HEK293T (cell line): ENCODE data around the gene POLDIP3.
"Not testable (repeated sequence)": the region's sequence is repeated elsewhere in the genome, so short reads cannot be mapped to it uniquely, and the experiment has no call there.

Source experiments
- ARNT ChIP-seq: fragments of 450-650 bp; IDR thresholded peaks from 2 replicates; pipeline ENCODE4 v1.6.1; 2017; ENCODE audit warnings: mild to moderate bottlenecking
- ELF4 ChIP-seq: fragments of 450-650 bp; IDR thresholded peaks from 2 replicates; pipeline ENCODE4 v1.6.1; 2017; ENCODE audit warnings: antibody characterized with exemption
- FOXA1 ChIP-seq: fragments of 450-650 bp; IDR thresholded peaks from 2 replicates; pipeline ENCODE4 v1.6.1; 2016; ENCODE audit warnings: mild to moderate bottlenecking
- FOXM1 ChIP-seq: fragments of 450-650 bp; IDR thresholded peaks from 2 replicates; pipeline ENCODE4 v1.6.1; 2017; ENCODE audit warnings: mild to moderate bottlenecking, borderline replicate concordance
- PKNOX1 ChIP-seq: fragments of 450-650 bp; IDR thresholded peaks from 2 replicates; pipeline ENCODE4 v1.6.1; 2016
- SP1 ChIP-seq: fragments of 450-650 bp; IDR thresholded peaks from 2 replicates; pipeline ENCODE4 v1.6.1; 2017
- TARDBP ChIP-seq: fragments of 450-650 bp; IDR thresholded peaks from 2 replicates; pipeline ENCODE4 v1.6.1; 2016

DNA sequence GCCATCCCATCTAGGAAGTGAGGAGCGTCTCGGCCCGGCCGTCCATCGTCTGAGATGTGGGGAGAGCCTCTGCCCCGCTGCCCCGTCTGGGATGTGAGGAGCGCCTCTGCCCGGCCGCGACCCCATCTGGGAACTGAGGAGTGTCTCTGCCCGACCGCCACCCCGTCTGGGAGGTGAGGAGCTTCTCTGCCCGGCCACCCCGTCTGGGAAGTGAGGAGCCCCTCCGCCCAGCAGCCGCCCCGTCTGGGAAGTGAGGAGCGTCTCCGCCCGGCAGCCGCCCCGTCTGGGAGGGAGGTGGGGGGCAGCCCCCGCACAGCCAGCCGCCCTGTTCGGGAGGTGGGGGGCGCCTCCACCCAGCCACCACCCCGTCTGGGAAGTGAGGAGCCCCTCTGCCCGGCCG is 7.0 kb downstream of the POLDIP3 start:
- not testable (repeated sequence) for TF ChIP-seq FOXM1, TARDBP, FOXA1, ARNT, ELF4, SP1, PKNOX1
